ENCODE results near the gene AACS.
A peak's percentile ranks its signal among the peaks of the same experiment; 100 is the strongest.

AACS gene

DNA sequence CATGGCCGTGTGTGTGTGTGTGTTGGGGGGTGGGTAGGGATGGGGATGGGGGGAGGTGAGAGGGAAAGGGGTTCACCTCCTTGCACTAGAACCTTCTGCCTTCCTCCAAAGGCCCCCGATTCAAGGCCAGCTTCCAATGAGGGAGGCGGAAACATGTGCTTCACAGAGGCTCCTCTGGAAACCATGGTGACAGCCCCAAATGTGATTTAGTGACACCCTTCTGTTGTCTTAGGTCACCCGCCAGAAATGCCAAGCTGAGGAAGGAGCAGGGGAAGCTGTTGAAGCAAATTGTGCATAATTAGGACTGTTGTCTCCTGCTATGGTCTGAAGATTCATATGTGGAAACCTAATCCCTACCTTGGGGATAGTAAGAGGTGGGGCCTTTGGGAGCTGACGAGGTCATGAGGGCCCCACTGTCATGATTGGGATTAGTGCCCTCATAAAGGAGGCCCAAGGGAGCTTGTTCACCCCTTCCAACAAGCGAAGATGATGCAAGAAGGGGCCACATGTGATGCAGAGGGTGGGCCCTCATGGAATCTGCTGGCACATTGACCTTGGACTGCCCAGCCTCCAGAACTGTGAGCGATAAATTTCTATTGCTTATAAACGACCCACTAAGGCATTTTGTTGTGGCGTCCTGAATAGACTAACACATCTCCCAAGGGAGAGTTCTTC, 95.2 kb downstream of the AACS start:
- DNase-seq, result no peak

DNA sequence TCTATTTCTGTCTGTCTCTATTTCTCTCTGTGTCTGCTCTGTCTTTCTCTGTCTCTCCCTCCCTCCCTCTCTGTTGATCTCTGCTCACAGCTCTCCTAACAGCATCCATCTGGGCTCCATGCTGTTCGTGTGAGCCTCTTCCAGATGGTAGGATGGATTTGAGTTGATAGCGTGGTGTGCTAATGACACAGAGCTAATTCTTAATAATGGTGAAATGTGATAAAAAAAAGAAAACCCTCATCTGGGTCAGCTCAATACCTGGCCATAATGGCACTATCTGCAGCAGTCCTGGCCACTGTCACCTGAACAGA, 96.4 kb downstream of the AACS start:
- no peak for DNase-seq

DNA sequence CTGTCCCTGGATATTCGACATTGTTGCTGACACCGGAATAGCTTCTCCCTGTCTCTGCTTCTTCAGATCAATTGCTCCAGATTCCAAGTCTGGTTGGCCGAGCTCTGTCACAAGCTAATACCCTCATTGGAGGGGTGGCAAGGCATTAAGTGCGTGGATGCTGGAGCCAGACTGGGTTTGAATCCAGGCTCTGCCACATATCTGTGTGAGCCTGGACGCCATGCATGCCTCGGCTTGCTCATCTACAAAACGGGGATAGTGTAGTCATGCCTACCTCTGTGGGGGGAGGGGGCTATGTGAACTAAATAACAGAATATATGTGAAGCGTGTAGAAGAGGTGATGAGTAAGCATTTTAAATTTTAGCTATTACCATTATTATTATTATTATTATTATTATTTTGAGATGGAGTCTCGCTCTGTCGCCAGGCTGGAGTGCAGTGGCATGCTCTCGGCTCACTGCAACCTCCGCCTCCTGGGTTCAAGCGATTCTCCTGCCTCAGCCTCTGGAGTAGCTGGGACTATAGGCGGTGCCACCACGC, 97.3 kb downstream of the AACS start:
- no peak for DNase-seq

DNA sequence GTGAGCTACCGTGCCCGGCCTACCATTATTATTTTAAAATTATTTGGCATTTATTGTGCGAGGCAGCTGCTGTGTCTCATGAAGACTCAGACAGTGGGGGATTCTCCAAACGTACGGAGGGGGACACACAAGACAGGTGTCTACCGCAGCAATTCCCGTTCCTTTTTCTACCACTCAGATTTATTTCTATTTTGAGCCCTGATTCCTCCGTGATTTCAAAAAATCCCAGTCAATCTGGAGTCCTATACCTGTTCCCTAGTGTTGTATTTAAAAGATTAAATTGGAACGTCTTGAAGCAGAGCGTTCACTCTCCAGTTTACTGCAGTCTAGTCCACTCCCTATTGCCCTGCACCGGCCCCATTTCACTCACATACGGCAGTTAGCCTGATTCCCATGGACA, 97.9 kb downstream of the AACS start:
- no peak for DNase-seq

DNA sequence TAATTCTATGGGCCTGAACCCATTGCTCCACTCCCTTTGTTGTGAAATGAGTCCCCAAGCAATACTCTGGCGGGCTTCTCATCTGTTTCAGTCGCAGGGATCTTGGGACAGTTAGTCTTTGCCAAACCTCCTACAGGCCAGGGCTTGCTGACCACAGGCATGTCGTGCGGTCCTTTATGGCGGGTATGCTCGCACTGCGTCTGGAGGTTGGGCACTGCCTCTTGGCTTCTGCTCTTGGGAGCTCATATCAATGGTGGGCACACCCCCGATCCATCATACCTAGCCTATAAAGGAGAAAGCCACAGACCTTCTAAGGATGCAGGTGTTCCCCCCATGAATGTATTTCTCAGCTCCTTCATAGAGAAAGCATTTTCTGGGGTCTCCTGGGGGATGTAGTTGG, 99.3 kb downstream of the AACS start:
- DNase-seq, result no peak

- no peak for DNase-seq
Measured at GRCh38 chr12:125166041-125166440, 100.8 kb downstream of the AACS start.

GRCh38 chr12:125167658-125168057, 102.4 kb downstream of the AACS start:
- DNase-seq, result no peak

DNA sequence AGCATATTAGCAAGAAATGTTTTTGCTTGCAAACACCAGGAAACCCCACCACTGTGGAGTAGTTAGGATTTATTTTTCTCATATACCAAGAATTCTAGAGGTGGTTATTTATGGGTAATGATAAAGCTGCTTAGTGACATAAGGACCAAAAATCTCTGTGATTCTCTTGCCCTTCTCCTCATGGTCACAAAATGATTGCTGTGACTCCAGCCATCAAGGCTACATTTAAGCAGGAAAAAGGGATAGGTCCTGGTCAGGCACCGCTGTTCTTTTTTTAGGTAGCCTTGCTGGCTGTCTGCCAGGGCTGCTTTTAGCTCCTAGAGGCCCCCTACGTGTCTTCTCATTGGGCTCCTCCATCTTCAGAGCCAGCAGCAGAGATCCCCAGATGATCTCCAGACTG, 104.2 kb downstream of the AACS start:
- DNase-seq, result no peak

GRCh38 chr12:125169870-125170269, 104.6 kb downstream of the AACS start:
- DNase-seq, result no peak

DNA sequence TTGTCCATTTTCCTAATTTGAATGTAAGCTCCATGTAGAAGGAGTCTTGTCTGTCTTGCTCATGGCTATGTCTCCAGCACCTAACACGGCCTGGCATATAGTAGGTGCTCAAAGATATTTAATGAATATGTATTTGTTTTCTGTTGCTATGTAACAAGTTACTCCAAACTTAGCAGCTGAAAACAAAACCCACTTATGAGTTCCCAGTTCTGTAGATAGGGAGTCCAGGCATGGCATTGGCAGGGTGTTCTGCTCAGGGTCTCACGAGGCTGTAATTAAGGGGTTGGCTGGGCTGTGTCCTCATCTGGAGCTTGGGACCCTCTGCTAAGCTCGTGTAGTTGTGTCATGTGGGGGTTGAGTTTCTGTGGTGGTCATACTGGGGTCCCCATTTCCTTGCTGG, 106.0 kb downstream of the AACS start:
- no peak for DNase-seq

DNA sequence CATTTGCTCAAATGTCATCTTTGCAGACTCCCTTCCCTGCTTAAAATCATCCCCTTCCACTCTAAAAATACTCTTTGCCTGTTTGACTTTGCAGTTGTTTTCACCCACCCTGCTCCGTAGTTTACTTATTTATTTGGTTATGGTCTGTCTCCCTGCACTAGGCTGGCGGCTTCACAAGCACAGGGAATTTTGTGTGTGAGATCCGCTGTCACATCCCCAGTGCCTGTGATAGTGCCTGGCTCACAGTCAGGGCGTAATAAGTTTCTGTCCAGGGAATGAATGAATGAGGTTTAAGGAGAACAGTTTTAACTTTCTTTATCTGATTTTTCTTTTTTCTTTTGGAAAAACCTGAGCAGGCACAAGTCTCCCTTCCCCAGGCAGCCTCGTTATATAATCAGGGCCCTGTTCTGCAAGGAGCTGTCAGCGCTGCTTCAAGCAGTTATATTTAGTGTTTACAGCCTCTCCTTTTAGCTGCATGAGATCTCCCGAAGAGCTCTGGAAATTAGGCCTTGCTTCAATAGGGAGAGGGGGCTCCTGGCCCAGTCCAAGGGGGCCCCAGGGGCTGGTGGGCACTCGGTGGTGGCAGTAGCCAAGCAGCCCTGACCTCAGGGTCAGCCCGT, 107.1 kb downstream of the AACS start:
- DNase-seq, result no peak

DNA sequence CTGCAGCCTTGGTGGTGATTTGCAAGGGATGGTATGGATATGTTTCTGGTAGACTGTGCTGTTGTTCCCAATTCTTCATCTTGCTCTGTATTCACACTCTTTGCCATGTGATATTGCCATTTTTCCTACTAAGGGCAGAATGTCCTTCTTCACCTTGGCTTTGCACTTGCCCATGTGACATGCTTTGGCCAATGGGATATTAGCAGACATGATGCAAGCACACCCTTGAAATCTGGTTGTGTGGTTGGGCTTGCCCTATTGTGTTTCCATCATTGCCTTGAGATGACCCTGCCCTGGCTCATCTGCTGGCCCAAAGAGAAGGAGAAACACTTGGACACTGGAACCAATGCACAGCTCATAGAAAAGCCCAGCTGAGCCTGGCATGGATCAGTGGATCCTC, 110.3 kb downstream of the AACS start:
- no peak for DNase-seq

DNA sequence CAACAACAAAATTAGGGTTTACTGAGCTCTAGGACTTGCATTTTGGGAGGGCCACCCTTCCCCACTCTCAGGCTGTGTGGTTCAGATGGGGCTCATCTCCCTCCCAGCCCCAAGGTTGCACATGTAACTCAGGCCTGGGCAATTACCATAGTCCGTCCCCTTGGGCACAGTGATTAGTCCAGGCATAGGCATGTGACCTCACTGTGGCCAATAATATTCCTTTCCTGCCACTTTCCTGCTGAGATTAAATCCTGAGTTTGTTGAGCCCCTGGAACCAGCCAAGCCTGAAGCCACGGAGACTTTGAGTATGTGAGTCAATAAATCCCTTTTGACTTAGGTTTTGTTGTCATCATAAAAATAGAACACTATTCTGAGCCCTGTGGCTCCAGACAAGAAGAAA, 113.0 kb downstream of the AACS start:
- no peak for DNase-seq

DNA sequence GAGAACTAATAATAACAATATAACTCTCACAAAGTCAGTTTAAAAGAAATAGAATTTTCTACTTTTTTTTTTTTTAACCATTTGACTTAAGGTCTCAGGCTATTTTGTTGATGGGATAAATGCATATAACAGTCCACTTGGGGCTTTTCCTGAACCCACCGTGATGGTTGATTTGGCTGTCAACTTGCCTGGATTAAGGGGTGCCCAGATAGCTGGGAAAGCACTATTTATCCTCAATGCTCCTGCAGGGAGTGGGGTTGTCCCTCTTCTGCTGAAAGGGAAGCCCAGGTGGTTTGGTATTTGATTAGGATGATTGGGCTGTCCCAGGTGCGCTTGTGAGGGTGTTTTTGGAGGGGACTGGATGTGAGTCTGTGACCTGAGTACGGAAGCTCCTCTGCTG, 114.9 kb downstream of the AACS start:
- DNase-seq, result no peak

GRCh38 chr12:125181107-125181506, 115.9 kb downstream of the AACS start:
- DNase-seq, result no peak

DNA sequence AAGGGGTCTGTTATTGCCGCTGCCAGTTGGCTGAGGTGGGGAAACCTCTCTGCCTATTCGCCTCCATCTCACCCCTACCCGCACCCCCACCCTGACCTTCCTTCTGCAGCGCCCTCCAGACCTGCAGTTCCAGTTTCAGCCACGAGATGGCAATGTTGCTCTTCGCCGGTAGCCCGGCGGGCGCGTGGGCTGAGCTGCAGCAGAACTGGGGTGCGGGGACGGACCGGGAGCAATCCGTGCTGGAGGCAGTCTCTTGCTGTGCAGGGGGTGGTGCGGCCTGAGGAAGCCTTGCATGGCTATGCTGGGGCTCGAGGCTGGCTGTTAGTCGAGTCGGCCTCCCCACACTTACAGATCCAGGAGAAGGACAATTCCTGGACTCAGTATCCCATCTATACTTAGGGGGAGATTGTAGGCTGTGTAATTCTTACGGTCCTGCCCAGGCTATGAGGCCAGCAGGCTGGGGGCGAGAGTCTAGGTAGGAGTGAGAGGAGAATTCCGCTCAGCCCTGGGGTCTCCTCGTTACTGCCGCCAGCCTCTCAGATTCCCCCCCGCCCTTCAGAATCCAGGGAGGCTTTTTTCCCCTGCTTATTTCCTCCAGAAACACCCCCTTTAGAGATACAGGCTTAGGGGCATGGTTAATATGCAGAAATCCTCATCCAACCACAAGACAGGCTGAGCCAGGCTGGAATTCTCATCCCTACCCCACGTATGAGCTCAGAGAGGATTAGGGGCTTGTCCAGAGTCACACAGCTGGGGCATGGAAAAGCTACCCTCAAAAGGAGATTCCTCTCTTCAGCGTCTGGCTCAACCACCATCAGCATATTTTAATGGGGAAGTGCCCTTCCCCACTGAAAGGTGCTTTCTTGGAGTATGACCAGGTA, 118.2 kb downstream of the AACS start:
- peak; percentile 52 to 72 (median 58) for DNase-seq

GRCh38 chr12:125184213-125184967, 119.2 kb downstream of the AACS start:
- DNase-seq, result no peak

DNA sequence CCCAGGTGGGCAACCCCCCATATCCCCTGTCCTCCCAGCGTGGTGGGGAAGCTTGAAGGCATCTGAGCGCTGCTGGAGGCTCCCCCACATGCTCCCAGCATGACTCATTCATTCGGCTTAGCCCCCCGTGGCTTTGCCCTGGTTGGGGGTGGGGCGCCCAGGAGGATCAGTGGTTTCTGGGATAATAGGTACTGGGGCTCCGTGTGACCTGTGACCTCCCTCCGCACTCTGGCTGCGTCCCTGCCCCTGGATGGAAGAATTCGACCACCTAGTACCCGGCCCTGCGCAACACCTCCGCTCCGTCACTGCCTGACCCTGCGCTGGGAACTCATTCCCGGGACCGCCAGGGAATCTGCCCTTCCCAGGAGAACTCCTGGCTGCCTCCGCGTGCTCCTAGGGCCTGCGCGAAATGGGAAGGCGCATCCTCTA, 120.1 kb downstream of the AACS start:
- DNase-seq, result no peak

DNA sequence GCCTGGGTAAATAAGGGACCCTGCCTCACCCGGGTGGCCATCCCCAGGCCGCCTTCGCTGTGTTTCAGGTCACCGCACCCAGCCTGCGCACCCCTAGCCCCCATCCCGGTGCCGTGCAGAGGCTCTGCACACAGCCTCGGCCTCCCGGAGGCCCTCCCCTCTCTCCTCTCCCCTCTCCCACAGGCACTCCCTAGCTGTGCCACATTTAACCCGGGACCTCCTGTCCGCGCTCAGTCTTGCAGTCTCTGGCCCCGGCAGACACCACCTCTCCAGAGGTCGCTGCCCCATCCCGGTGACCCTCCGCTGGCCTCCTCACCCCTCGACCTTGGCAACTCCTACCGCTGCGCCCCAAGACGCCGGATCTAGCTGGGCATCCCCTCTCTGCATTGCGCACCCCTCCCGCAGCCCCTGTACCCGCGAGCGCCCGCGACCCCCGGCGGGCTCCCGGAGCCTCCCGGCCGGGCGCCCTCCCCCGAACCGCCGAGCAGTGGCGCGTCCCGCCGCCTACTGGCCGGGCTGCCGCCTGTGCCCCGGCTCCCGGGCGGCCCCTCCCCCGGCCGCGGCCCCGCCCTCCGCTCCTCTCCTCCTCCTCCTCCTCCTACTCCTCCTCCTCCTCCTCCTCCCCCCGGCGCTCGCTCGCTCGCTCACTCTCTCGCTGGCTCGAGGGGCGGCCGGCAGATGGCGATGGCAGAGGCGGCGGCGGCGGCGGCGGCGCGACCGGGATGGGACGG, 120.7 kb downstream of the AACS start, which contains the start of gene TMEM132B:
TSS of gene TMEM132B (plus strand) at position 647 of the 731 bp plus-strand sequence.
- DNase-seq, result no peak

- DNase-seq, result no peak
Measured at GRCh38 chr12:125186471-125187147, 121.4 kb downstream of the AACS start.

DNA sequence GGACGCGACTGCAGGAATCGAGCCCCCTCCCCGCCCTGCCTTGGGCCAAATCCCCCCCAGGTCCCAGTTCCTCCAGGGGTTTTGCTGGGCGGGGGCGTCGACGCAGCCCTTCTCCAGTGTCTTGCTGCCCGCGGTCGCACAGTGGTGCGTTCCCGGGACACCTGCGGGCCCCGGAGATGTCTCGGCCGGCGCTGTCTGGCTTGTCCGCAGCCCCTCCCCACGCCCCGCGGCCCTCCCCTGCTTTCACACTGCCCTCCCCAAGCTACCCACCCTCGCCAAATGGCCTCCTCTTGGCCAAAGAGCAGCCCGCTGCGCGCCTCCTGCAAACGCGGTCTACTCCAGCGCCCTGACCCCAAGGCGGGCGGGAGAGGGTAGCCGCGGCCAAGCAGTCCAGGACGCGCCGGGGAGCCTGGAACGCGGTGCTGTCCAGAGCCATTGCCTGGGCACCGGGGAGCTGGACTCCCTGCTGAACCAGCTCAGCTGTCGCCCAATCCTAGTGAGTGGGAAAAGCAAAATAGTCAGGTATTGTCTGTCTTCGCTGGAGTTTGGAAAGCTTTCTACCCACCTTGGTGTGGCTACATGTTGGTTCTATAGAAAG, 122.0 kb downstream of the AACS start:
- DNase-seq, result no peak

Measured in activated CD4-positive, CD25-positive, alpha-beta regulatory T cell (primary cell).